ENCODE data around the gene UNC13B. TPM values are rescaled to one million over a fixed set of nuclear protein-coding genes. Genes with fewer than 3 reads are reported as not detected.
A peak's percentile ranks its signal among the peaks of the same experiment; 100 is the strongest.

The UNC13B gene
- total RNA-seq, 4 donors from 2014 or later: 20.2 to 36.8 (median 29.0) TPM

DNA sequence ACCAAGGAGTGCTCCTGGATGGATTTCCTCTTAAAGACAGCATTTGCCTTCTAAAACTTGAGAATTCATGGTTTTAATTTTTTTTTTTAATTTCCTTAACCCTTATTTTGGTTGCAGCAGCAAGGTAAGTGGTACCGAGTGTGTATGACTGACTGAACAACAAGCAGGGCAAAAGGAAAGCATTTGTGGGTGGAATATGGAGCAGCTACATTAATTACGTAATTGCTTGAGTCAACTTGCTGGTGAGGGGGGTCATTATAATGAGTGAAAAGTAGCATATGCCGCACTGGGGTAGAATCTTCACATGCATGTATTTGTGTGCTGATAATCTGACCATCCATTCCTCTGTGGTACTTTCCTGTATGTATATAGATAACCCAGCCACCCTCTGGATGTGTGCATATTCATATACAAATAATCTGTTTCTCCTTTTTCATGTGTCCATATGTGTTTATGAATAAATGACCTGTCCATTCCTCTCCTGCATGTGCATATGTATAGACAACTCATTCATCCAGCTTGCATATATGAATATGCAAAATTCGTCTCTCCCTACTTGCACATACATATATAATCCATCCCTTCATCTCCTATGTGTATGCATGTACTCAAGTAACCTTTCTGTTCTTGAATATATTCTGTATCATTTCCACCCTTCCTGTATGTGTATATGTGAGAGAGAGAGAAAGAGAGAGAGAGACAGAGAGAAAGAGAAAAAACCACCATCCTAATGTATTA is 180.6 kb downstream of the UNC13B start:
- peaks cover 12 to 36% (median 12%) of the 10 kb centered on the region in 3 donors for H3K4me1 ChIP-seq
- intact Hi-C loops (cut with DNase I): no loop called here
- H3K27me3 ChIP-seq: no peaks in the 10 kb centered on the region
- no peak for DNase-seq
- 62 to 70% methylated on average over 4 of the region's 4 CpGs for WGBS, 2 donors
- H3K9me3 ChIP-seq: no peaks in the 10 kb centered on the region
- TF ChIP-seq, protein P1, sequence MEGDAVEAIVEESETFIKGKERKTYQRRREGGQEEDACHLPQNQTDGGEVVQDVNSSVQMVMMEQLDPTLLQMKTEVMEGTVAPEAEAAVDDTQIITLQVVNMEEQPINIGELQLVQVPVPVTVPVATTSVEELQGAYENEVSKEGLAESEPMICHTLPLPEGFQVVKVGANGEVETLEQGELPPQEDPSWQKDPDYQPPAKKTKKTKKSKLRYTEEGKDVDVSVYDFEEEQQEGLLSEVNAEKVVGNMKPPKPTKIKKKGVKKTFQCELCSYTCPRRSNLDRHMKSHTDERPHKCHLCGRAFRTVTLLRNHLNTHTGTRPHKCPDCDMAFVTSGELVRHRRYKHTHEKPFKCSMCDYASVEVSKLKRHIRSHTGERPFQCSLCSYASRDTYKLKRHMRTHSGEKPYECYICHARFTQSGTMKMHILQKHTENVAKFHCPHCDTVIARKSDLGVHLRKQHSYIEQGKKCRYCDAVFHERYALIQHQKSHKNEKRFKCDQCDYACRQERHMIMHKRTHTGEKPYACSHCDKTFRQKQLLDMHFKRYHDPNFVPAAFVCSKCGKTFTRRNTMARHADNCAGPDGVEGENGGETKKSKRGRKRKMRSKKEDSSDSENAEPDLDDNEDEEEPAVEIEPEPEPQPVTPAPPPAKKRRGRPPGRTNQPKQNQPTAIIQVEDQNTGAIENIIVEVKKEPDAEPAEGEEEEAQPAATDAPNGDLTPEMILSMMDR (IDR thresholded peaks at IDR 0.05): no peak
- no peak for TF ChIP-seq POLR2A (IDR thresholded peaks at IDR 0.05)
- H3K4me3 ChIP-seq: peak overlapping the region in 2 of 4 donors; percentile 10 to 39
- H3K36me3 ChIP-seq: no peaks in the 10 kb centered on the region
- H3K27ac ChIP-seq: peak overlapping the region in 1 of 4 donors; percentile 31

DNA sequence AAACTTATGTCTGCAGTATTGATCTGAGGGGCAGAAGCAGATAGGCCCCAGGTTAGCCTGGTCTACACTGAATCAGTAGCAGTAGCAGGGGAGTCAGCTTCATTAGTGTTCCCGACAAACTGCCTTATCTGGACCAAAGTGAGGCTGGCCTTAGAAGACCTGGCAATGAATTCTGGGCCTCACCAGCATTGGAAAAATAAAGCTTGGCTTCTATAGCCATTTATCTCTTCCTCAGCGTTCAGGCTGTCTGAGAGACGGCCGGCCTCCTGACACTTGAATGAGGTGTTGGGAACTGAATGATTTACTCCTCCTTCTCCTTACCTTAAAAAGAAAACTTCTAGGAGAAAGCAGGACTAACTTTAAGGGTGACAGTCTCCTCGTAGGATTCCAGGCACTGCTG is 186.3 kb downstream of the UNC13B start:
- H3K4me3 ChIP-seq: no peak overlapping the region
- H3K4me1 ChIP-seq: peaks cover 0 to 30% (median 3%) of the 10 kb centered on the region in 3 donors
- H3K27me3 ChIP-seq: no peaks in the 10 kb centered on the region
- H3K9me3 ChIP-seq: no peaks in the 10 kb centered on the region
- TF ChIP-seq, protein P1 (IDR thresholded peaks at IDR 0.05): no peak
- TF ChIP-seq POLR2A (IDR thresholded peaks at IDR 0.05): no peak
- H3K36me3 ChIP-seq: peaks cover 0 to 17% (median 0%) of the 10 kb centered on the region in 3 donors
- WGBS, 2 donors: 81 to 94% methylated on average over 2 to 5 of the region's 5 CpGs
- DNase-seq: no peak
- intact Hi-C loops (cut with DNase I): no loop called here
- H3K27ac ChIP-seq: no peak overlapping the region

DNA sequence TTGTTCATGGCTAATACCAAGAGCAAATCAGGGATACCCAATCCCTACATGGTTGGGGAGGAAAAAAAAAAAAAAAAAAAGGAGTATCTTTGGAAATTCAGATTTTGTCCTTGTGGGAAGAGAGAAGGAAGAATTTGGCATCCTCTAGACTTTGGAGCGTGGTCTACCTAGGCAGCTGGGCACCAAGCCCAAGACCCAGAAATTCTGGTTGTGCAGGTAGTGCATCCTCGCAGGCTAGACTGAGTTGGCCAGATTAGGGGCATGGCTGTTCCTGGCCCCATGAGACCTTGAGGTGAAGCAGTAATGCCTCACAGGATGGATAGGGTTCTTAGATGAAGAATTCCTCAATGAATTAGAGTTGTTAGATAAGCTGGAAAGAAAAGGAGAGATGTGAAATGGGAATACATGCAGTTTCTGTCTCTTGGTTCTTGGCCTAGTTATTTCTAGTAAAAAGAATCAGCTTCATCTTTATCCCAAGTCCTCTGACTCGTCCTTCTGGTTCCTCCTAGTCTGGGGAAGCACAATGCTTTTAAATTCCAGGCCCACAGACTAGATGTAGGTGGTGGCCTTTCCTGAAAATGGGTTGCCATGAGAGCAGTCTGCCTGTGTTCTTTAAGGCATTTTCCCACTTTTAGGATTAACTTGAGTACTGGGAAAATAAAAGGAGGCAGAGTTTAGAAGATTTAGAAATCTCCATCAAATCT is 187.6 kb downstream of the UNC13B start:
- no peaks in the 10 kb centered on the region for H3K27me3 ChIP-seq
- WGBS, 2 donors: 39 to 45% methylated on average over 3 of the region's 3 CpGs
- intact Hi-C loops (cut with DNase I): no loop called here
- H3K9me3 ChIP-seq: no peaks in the 10 kb centered on the region
- TF ChIP-seq, protein P1 (IDR thresholded peaks at IDR 0.05): no peak
- TF ChIP-seq POLR2A (IDR thresholded peaks at IDR 0.05): no peak
- H3K4me1 ChIP-seq: peaks cover 0 to 30% (median 3%) of the 10 kb centered on the region in 3 donors
- peaks cover 0 to 22% (median 0%) of the 10 kb centered on the region in 3 donors for H3K36me3 ChIP-seq
- H3K4me3 ChIP-seq: no peak overlapping the region
- DNase-seq: no peak
- no peak overlapping the region for H3K27ac ChIP-seq

DNA sequence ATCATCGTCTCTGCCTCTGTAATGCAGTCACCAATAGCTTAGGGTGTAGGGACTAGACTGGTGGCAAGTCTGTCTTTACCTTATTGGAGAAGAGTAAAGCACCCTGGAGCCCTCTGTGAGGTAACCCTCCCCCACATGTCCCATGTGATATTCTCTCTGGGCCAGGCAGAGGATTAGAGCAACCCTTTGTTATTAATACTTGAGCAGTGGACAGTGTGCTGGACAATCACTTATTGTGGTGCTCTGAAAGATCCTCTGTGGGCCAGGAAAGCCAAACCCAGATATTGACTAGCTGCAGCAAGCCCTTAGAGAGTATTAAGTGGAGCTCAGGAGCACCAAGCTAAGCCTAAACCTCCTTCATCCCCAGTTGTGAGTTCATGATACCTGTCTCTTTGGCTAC is 188.4 kb downstream of the UNC13B start:
- no peak overlapping the region for H3K4me3 ChIP-seq
- TF ChIP-seq POLR2A (IDR thresholded peaks at IDR 0.05): no peak
- TF ChIP-seq, protein P1 (IDR thresholded peaks at IDR 0.05): no peak
- H3K4me1 ChIP-seq: peaks cover 0 to 30% (median 3%) of the 10 kb centered on the region in 3 donors
- 89 to 92% methylated on average over 1 of the region's 1 CpG for WGBS, 2 donors
- intact Hi-C loops (cut with DNase I): no loop called here
- H3K36me3 ChIP-seq: peaks cover 0 to 22% (median 0%) of the 10 kb centered on the region in 3 donors
- peak overlapping the region in 1 of 4 donors; percentile 17 for H3K27ac ChIP-seq
- no peak for DNase-seq
- no peaks in the 10 kb centered on the region for H3K9me3 ChIP-seq
- H3K27me3 ChIP-seq: no peaks in the 10 kb centered on the region
